Thyroid gland (tissue), 4 donors: Measurements from ENCODE around the gene HIRIP3. TPM values are rescaled to one million over a fixed set of nuclear protein-coding genes. Genes with fewer than 3 reads are reported as not detected.

Source experiments
- DNase-seq, 2 donors: peaks; one replicate each; pipeline ENCODE4 v3.0.0-alpha.2; 2019
- H3K27ac ChIP-seq, 3 donors: fragments of 200-600 bp; sonication (generic); 1 replicate in 2 of 3; 2 replicates in 1 of 3; pipeline ENCODE4 v1.5.1; 2016 to 2019; ENCODE audit warnings: mild to moderate bottlenecking in 1 of 3, moderate library complexity in 1 of 3
- H3K27me3 ChIP-seq: fragments of 200-600 bp; sonication (generic); one replicate; pipeline ENCODE4 v1.5.1; 2019
- H3K36me3 ChIP-seq, 2 donors: fragments of 200-600 bp; sonication (generic); one replicate each; pipeline ENCODE4 v1.5.1; 2016 to 2019
- H3K4me1 ChIP-seq, 2 donors: fragments of 200-600 bp; sonication (generic); one replicate each; pipeline ENCODE4 v1.5.1; 2017 to 2019
- H3K4me3 ChIP-seq, 3 donors: fragments of 200-600 bp; sonication (generic); replicated peaks in 1 of 3; 1 replicate in 2 of 3; 2 replicates in 1 of 3; pipeline ENCODE4 v1.5.1; 2016; ENCODE audit warnings: mild to moderate bottlenecking in 1 of 3
- H3K9me3 ChIP-seq: fragments of 200-600 bp; sonication (generic); one replicate; pipeline ENCODE4 v1.5.1; 2017
- CTCF ChIP-seq, 6 experiments: fragments of 200-600 bp in 3 of 6; fragments of 450-650 bp in 3 of 6; sonication (generic) in 3 of 6; IDR thresholded peaks; one replicate each; pipeline ENCODE4 v1.5.1; 2016 to 2019; ENCODE audit warnings: antibody characterized with exemption in 6 of 6, mild to moderate bottlenecking in 2 of 6, inconsistent platforms in 1 of 6, moderate library complexity in 1 of 6
- POLR2A ChIP-seq, 2 donors: fragments of 450-650 bp; IDR thresholded peaks; one replicate each; pipeline ENCODE4 v1.6.1; 2017; ENCODE audit warnings: antibody characterized with exemption in 2 of 2, mild to moderate bottlenecking in 2 of 2, moderate library complexity in 1 of 2
- WGBS, 2 donors: methylation state at CpG; one replicate each; pipeline ENCODE4 v1.1.5; 2017; 5-methylcytosine and 5-hydroxymethylcytosine counted together
- intact Hi-C: fragments of 100-400 bp; cut with DNase I; formaldehyde crosslinking; loops from one replicate; pipeline ENCODE4 v1.15.1; 2023
- total RNA-seq, 4 donors: library from RNA; depleted of rRNA; stranded (reverse); fragments of >200 nt; gene quantifications; one replicate each; pipeline ENCODE4 v1.2.3, GENCODE V29; 2016

HIRIP3 gene
- total RNA-seq, 4 donors from 2014 or later, result 10.7 to 23.1 (median 18.4) TPM

GRCh38 chr16:30010844-30011713, 15.7 kb upstream of the HIRIP3 start, which contains the start of gene DOC2A:
DOC2A (minus strand) TSS chr16:30011027; CDS start chr16:30010222, 805 bp downstream.
- Histone ChIP-seq H3K27ac (no peak within 1 kb of the TSS), H3K4me3 (peak within 1 kb of the TSS in 1 of 3 donors; percentile 16), H3K9me3 (no peaks in the 10 kb centered on the region), H3K4me1 (peaks cover 13 to 19% of the 10 kb centered on the region in 2 donors), H3K36me3 (no peaks in the 10 kb centered on the region), H3K27me3 (peaks cover 20% of the 10 kb centered on the region)
- intact Hi-C loops, result no loop called here
- TF ChIP-seq POLR2A (IDR thresholded peaks at IDR 0.05) (no peak), CTCF (IDR thresholded peaks at IDR 0.05) (no peak)
- 0% methylated on average over 2 to 9 of the region's 99 CpGs for WGBS, 2 donors
- no peak for DNase-seq

GRCh38 chr16:30009990-30010843, 14.8 kb upstream of the HIRIP3 start:
- TF ChIP-seq POLR2A (IDR thresholded peaks at IDR 0.05) (no peak), CTCF (IDR thresholded peaks at IDR 0.05) (no peak)
- H3K27ac ChIP-seq, result no peak overlapping the region
- peaks cover 20% of the 10 kb centered on the region for H3K27me3 ChIP-seq
- WGBS, 2 donors, result 11 to 23% methylated on average over 11 to 14 of the region's 34 CpGs
- no peaks in the 10 kb centered on the region for H3K36me3 ChIP-seq
- no peaks in the 10 kb centered on the region for H3K9me3 ChIP-seq
- H3K4me1 ChIP-seq, result peaks cover 12 to 18% of the 10 kb centered on the region in 2 donors
- intact Hi-C loops, result no loop called here
- no peak overlapping the region for H3K4me3 ChIP-seq
- no peak for DNase-seq

- intact Hi-C loops, result no loop called here
- 40 to 46% methylated on average over 22 to 25 of the region's 26 CpGs for WGBS, 2 donors
- no peak for DNase-seq
- no peak for TF ChIP-seq CTCF (IDR thresholded peaks at IDR 0.05)
- no peak for TF ChIP-seq POLR2A (IDR thresholded peaks at IDR 0.05)
- H3K27ac ChIP-seq, result no peak overlapping the region
- H3K4me3 ChIP-seq, result no peak overlapping the region
- no peaks in the 10 kb centered on the region for H3K36me3 ChIP-seq
- peaks cover 9 to 13% of the 10 kb centered on the region in 2 donors for H3K4me1 ChIP-seq
- peaks cover 20% of the 10 kb centered on the region for H3K27me3 ChIP-seq
- no peaks in the 10 kb centered on the region for H3K9me3 ChIP-seq
Observed at GRCh38 chr16:30009085-30009862, 13.9 kb upstream of the HIRIP3 start.

GRCh38 chr16:30007378-30007895, 12.0 kb upstream of the HIRIP3 start:
- Histone ChIP-seq H3K9me3 (no peaks in the 10 kb centered on the region), H3K4me3 (no peak overlapping the region), H3K27ac (no peak overlapping the region), H3K36me3 (no peaks in the 10 kb centered on the region), H3K4me1 (peaks cover 9 to 13% of the 10 kb centered on the region in 2 donors), H3K27me3 (peaks cover 20% of the 10 kb centered on the region)
- TF ChIP-seq POLR2A (IDR thresholded peaks at IDR 0.05) (no peak), CTCF (IDR thresholded peaks at IDR 0.05) (no peak)
- intact Hi-C loops, result no loop called here
- no peak for DNase-seq
- WGBS, 2 donors, result 62 to 73% methylated on average over 5 to 9 of the region's 11 CpGs
